ENCODE measurements around the gene STARD13.

DNA sequence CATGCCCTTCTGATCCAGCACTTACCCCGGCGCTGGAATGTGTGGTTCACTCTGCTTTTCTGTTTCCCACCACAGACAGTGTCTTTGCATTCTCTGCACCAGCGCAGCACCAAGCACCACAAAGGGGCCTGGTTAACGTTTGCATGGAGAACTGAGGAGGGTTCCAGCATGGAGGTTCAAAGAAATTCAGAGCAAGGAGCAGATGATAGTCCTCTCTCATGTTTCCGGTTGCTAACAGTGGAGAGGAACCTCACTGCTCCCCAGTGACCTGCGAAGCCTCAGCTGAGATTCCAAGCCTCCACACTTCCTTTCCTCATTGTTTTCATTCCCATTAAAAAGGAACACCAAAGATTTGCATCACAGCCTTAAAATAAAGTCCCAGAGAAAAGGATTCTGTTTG is 99.7 kb downstream of the STARD13 start:
- TF ChIP-seq, protein P1, sequence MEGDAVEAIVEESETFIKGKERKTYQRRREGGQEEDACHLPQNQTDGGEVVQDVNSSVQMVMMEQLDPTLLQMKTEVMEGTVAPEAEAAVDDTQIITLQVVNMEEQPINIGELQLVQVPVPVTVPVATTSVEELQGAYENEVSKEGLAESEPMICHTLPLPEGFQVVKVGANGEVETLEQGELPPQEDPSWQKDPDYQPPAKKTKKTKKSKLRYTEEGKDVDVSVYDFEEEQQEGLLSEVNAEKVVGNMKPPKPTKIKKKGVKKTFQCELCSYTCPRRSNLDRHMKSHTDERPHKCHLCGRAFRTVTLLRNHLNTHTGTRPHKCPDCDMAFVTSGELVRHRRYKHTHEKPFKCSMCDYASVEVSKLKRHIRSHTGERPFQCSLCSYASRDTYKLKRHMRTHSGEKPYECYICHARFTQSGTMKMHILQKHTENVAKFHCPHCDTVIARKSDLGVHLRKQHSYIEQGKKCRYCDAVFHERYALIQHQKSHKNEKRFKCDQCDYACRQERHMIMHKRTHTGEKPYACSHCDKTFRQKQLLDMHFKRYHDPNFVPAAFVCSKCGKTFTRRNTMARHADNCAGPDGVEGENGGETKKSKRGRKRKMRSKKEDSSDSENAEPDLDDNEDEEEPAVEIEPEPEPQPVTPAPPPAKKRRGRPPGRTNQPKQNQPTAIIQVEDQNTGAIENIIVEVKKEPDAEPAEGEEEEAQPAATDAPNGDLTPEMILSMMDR (IDR thresholded peaks at IDR 0.05): no peak
- TF ChIP-seq ZFX (IDR thresholded peaks at IDR 0.05; ENCODE audit: borderline replicate concordance): no peak
